SIG-M5 treated with dmso at 0.1 percent for 504 hours (cell line): Measurements from ENCODE around the gene HOXB5.

Experiments used
- DNase-seq: peaks from one replicate; lab custom pipeline; 2025; ENCODE audit not compliant: unreplicated experiment; lab: John Stamatoyannopoulos, UW

Gene HOXB5

GRCh38 chr17:48605409-48605919 is 11.9 kb upstream of the HOXB5 start:
- no peak for DNase-seq

DNA sequence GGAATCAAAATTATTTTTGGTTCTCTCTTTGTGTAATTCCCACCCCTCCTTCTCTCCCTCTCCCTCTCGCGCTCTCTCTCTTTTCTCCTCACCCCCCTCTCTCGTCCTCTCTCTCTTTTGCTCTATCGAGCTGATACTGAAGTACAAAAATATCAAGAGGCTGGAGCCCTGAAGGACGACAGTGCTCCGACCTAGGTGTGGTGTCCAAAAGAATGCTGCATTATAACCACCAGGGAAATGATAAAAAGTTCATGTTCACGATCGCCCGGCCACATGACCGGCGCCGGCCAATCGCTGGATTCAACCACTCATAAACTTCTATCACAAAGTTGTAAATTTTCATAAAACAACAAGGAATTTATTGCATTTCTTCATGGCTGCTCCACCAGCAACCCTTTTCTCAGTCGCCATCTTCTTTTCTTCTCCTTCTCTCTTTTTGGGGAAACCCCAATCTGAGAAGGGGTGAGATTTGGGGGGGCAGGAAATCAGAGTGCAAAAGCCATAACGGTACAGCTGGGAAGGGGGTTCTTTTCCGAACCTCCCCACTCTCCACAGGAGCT is 11.3 kb upstream of the HOXB5 start, which contains the start of gene HOXB6:
Gene HOXB6 (minus strand): TSS at position 217 of the 560 bp plus-strand sequence. CDS start 6,836 bp downstream, outside the sequence.
- no peak for DNase-seq

GRCh38 chr17:48603959-48604769 is 10.6 kb upstream of the HOXB5 start:
- DNase-seq, result no peak

DNA sequence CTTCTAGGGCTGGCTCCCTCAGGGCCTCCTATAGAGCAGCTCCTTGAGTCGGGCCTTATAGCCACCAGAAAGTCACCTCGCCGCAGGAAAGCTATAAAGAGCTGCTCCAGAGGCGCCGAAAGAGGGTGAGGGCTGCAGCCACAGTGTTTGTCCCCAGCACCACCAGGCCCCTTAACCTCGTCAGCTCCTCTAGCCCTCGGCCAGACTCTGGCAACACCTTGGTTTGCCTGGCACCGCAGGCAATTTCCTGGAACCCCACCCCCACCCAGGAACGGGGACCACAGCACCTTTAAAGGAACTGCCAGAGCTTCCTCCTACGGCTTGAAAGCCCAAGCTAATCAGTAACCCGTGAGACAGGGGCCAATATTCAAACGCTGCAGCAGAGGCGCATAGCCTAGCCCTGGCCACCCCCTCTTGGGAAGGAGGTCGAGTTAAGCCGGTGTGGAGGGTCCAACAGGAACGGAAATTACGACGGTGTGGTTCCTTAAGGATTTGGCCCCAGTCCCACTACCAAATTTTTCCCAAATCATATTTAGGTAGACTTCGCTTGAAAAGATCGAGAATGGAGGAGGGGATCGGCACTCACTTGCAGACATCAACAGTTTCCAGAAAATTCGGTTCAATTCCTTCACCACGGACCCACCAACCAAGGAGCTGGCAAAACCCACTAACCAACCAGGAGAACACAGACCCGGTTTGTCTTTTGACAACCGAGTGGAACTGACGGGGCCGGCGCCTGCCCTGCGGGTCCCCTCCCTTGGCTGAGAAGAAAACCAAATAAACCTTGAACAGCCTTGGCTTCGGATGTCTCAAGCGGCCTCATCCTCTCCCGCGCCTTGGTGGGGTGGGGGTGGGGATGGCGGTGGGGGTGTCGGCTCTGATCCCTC is 8.2 kb upstream of the HOXB5 start:
- DNase-seq, result no peak

DNA sequence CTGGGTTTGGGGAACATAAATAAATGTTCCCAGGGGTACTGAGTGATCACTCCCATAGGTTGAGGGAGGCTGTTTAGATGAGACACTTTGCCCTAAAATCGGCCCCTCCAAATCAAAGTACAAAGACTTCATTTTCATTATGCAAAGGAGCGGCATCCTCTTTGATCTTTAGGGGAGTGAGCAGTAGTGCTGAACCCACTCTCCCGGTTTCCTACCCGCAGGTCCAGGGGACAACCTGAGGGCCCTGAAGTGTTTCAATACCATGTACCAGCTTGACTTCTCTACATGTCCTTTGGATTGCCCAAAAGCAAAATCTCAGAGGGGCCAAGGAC is 7.6 kb upstream of the HOXB5 start:
- no peak for DNase-seq

DNA sequence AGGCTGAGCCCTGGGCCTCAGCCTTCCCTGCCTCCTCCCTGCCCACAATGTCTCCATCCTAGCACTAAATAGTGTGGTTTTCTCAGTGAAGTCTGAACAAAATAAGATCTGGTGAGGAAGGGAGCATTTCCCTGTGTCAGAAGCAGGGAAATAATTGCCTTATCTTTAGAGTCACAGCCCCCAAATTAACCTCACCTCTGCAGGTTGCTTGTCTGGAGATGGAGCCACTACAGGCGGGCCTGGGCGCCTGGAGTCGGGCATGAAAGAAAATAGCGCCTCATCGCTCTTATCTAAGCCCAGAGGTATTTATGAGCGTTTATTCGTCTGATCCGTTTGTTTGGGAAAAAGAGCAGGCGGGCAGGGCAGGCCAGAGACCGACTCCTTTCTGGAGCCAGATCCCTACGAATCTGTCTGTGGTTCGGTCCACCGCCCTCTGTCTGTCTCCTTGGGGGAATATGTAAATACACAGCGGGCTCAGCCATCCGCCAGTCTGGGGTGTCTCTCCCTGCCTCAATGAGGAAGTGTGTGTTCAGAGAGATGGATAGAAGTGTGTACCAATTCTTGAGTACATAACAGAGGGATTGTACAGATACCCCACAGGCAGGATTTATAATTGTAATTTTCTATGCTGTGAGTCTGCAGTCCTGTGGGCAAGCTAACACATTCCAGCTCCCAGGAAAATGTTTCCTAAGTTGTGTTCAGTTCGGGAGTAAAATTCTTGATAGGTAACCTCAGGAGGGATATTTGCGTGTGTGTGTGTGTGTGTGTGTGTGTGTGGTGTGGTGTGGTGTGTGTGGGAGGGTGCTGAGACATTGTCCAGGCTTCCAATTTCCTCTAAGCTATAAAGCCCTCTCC is 6.9 kb upstream of the HOXB5 start:
- no peak for DNase-seq

DNA sequence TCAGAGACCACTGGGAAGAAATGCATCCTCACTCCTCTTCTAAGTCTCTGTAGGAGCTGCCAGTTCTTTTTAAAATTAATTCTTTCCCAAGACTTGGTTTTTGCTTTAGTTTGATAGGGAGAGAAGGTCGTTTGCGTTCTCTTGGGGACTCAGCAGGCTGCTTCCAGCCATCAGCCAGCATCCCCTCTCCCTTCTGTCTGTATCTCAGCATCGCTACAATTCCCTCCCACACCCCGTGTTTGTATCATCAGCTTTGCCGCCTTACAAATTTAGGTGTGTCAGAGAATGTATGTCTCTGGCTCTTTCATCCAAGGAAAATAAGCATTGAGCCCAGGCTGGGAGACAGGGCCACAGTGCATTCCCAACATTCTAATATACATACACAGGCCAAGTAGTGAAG is 5.8 kb upstream of the HOXB5 start:
- DNase-seq, result no peak

DNA sequence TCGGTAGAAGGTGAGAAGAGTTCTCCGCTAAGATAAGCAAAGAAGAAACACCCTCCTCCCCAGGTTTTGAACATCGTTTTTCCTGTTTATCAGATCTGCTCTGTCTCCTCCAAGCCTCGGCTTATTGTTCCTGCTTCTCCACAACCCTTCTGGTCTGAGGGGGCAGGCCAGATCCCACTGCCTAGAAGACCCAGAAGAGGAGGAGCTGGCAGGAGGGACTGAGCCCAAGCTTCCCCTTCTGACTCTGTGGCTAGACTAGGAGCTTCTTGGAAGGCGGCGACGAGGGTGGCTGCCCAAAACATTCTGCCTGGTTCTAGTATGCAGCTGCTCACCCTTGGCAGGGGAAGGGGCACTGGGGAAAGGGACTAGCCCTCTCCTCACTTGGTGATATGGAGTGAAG is 5.2 kb upstream of the HOXB5 start:
- DNase-seq, result no peak

GRCh38 chr17:48597778-48598631 is 4.4 kb upstream of the HOXB5 start:
- DNase-seq, result no peak

DNA sequence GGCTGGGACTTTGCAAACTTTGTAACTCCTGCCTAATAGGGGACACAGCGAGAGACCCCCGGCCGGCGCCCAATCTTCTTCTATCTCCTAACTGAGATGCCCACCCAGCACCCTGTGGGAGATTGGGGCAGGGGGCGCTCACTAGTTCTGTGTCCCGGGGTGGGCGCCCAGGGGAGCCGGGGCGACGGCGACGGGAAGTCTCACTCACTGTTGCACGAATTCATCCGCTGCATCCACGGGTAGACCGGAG is 3.9 kb upstream of the HOXB5 start:
- no peak for DNase-seq

DNA sequence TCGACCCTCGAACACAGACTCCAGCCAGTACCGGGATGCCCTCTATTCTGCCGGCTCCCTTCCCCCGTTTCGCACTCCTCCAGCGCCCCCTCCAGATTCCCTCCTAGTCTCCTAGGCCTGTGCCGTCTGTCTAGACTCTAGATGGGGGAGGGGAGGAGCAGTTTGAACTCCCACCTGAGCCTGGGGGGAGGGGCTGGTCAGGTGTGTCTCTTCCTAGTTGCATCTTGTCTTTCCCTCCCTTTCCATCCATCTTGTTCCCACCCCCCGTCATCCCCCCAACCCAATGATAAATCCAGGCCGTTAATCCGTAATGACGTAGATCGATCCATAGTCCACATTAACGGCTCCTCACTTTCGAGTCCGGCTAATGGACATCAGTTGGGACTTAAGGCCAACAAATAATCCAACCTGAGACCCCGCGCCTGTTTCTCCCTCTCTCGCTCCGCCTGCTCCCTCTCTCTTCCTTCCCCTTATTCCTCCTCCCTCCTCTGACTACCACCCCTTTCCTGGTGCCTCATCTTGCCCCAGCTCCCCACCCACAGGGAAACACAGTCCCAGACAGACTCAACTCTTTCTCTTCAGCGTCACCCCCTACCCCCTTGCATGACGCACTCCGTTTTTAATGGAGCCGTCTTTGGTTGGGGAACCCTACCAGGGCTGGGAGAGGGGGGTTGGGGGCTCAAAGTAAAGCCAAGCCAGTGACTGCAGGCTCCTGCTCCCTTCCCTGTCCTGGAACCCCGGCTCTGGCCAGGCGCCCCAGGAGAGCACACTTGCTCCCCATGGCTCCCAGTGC is 3.4 kb upstream of the HOXB5 start:
- DNase-seq, result no peak

DNA sequence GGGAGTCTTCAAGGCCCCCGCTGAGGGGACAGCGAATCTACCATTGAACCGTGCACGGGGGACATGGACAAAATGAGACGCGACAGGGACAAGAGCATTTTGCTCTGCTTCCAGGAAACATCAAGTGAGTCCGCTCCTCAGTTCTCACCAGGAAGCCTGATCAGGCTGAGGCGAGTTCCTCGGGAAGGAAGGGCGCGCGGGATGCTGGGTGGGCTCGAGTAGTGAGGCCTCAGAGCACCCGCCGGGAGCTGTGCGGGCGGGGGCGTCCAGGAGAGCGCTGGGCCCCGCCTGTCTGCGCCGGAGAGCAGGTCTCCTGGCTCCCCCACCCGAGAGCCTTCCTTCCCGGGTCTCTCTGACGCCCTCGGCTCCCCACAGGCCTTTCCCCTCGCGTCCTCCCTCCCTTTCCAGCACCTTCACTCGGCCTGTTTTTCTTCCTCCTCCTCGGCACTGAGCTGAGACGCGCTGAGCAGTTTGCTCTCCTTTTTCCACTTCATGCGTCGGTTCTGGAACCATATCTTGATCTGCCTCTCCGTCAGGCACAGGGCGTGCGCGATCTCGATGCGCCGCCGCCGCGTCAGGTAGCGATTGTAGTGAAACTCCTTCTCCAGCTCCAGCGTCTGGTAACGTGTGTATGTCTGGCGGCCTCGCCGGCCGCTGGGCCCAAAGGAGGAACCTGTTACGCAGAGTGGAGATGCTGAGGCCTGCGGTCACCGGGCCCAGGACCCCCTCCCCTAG is 2.6 kb upstream of the HOXB5 start:
- DNase-seq, result no peak

- DNase-seq, result no peak
Observed at GRCh38 chr17:48595278-48595999, 1.9 kb upstream of the HOXB5 start.

DNA sequence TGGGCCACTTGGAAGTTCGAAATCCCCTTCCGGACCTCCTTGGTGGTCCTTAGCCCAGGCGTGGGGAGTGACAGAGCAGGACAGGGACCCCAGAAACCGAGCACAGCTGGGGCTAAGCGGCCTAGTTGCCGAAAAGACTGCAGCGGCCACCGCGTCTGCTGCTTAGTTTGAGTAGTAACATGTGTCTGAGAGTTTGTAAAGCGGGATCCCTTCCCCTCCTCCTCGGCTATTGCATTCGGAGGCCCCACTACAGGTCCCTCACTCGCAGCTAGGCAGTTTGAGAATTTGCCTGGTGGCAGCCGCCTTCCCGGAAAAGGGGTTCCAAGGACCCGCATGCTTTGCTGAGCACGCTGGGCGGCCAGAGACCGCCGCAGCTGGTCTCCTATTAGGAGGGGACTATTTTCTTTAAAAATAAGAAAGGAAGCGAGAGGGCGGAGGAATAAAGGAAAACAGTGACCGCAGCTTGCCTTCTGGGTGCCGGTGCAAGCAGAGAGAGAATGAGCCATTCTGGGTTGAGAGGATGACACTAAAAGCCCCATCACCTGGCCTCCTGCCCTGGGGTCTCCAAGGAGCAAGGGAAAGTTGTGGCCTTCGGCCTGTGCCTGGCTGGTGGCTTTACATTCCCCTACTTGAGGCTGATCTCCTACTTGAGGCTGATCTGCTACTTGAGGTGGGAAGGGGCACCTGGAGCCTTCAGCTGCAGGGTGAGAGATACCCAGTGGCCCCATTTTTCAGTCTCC is 1.1 kb upstream of the HOXB5 start:
- DNase-seq, result no peak

- DNase-seq, result peak; percentile 78
Observed at GRCh38 chr17:48593840-48594537, 410 bp upstream of the HOXB5 start.

DNA sequence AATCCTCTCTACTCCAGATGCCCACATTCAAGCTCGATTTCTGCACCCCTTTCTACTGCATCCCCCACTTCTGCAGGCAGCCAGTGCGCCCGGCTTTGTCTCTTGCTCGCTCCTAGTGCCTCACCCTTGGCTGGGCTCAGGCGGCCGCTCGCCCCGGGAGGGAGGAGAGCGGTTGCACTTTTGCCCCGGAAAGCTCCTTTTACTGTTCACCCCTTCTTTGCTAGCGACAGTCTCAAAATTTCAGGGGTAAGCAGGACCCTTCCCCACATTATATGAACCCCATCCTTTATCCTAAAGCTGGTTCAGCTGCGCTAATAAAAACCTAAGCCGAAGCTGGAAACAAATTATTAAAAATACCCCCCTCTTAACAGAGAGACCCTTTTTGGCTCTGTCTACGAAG is 1.0 kb downstream of the HOXB5 start:
- DNase-seq, result no peak

DNA sequence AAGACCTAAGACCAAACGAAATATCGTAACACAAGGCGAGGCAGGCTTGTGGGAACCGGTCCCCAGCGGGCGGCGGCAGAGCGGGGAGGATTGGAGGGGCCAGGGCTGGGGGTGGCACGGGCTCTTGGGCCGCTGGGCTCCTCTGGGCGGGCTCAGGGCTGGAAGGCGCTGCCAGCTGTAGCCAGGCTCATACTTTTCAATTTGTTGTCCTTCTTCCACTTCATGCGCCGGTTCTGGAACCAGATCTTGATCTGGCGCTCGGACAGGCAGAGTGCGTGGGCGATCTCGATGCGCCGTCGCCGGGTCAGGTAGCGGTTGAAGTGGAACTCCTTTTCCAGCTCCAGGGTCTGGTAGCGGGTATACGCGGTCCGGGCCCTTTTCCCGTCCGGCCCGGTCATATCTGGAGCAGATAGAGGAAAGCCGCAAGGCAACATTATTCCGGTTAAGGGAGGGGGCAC is 1.5 kb downstream of the HOXB5 start:
- no peak for DNase-seq
